HG02678 (cell line): ENCODE measurements around the gene SLC8A2.

Experiments used
- ATAC-seq: cut with Tn5 transposase; IDR thresholded peaks from one replicate; pipeline ENCODE4 v1.9.1; 2021; ENCODE audit warnings: mild to moderate bottlenecking, moderate library complexity; ENCODE audit not compliant: unreplicated experiment

Gene SLC8A2

GRCh38 chr19:47471733-47472457 is at the start of gene SLC8A2:
TSS of gene SLC8A2 (minus strand) at chr19:47471893. CDS start at chr19:47466403, 5,490 bp downstream.
- no peak for ATAC-seq

- ATAC-seq, result no peak
Observed at GRCh38 chr19:47520839-47521238, 49.1 kb upstream of the SLC8A2 start.

- no peak for ATAC-seq
Observed at GRCh38 chr19:47520343-47520806, 48.7 kb upstream of the SLC8A2 start.

- ATAC-seq, result no peak
Observed at GRCh38 chr19:47518854-47519253, 47.2 kb upstream of the SLC8A2 start.

- ATAC-seq, result peak; percentile 34
Observed at GRCh38 chr19:47518139-47518538, 46.4 kb upstream of the SLC8A2 start.

- ATAC-seq, result peak; percentile 84
Observed at GRCh38 chr19:47514869-47515588, 43.3 kb upstream of the SLC8A2 start, which contains the start of gene NAPA. TSS of gene NAPA (minus strand) at chr19:47515063. CDS start at chr19:47514940, 123 bp downstream.

- no peak for ATAC-seq
Observed at GRCh38 chr19:47514151-47514868, 42.6 kb upstream of the SLC8A2 start.

- ATAC-seq, result no peak
Observed at GRCh38 chr19:47512948-47513319, 41.2 kb upstream of the SLC8A2 start.

- no peak for ATAC-seq
Observed at GRCh38 chr19:47512183-47512947, 40.7 kb upstream of the SLC8A2 start.

GRCh38 chr19:47511681-47512080 is 40.0 kb upstream of the SLC8A2 start:
- no peak for ATAC-seq

GRCh38 chr19:47511128-47511517 is 39.4 kb upstream of the SLC8A2 start:
- no peak for ATAC-seq

GRCh38 chr19:47510516-47511127 is 38.9 kb upstream of the SLC8A2 start:
- no peak for ATAC-seq

- ATAC-seq, result no peak
Observed at GRCh38 chr19:47509973-47510372, 38.3 kb upstream of the SLC8A2 start.

GRCh38 chr19:47509170-47509847 is 37.6 kb upstream of the SLC8A2 start:
- ATAC-seq, result no peak

- ATAC-seq, result no peak
Observed at GRCh38 chr19:47508721-47509120, 37.0 kb upstream of the SLC8A2 start.

GRCh38 chr19:47507924-47508553 is 36.3 kb upstream of the SLC8A2 start:
- ATAC-seq, result no peak

GRCh38 chr19:47507012-47507411 is 35.3 kb upstream of the SLC8A2 start:
- no peak for ATAC-seq

GRCh38 chr19:47506459-47506858 is 34.8 kb upstream of the SLC8A2 start:
- no peak for ATAC-seq

- ATAC-seq, result no peak
Observed at GRCh38 chr19:47505506-47505905, 33.8 kb upstream of the SLC8A2 start.
